HCT116 (cell line): ENCODE data around the gene HMGXB4. TPM values are rescaled to one million over a fixed set of nuclear protein-coding genes. Genes with fewer than 3 reads are reported as not detected.
A peak's percentile ranks its signal among the peaks of the same experiment; 100 is the strongest.

Experiments
- ATAC-seq: fragments of 200-7000 bp; cut with Tn5 transposase; 2 replicates; pipeline ENCODE4 v1.9.1; 2020; ENCODE audit warnings: mild to moderate bottlenecking, moderate library complexity
- BruUV-seq: library from RNA; stranded (reverse); fragments of 400-500 nt; replicated peaks from 2 replicates; lab custom pipeline; 2021; lab: Mats Ljungman, UMichigan
- CTCF ChIA-PET: fragments of 300-600 bp; sonication (Branson Sonifier 250); formaldehyde crosslinking; loops from one replicate; lab custom pipeline; 2021; ENCODE audit warnings: antibody characterized with exemption; lab: Charles Lee
- POLR2A ChIA-PET: fragments of 300-600, 350-600 bp; sonication (Branson Sonifier 250); formaldehyde crosslinking; loops from one replicate; lab custom pipeline; 2021; ENCODE audit warnings: antibody characterized with exemption; lab: Charles Lee
- RAD21 ChIA-PET, 2 experiments: fragments of 300-600 bp; sonication (Branson Sonifier 250); formaldehyde crosslinking; loops; one replicate each; lab custom pipeline; 2023; ENCODE audit warnings: low total read pairs in 2 of 2; ENCODE audit not compliant: uncharacterized antibody in 2 of 2, unreplicated experiment in 2 of 2, low non-redundant PET in 1 of 2; lab: Charles Lee
- DNase-seq: peaks from one replicate; pipeline ENCODE4 v3.0.0-alpha.2; 2010; ENCODE audit warnings: low read depth, low spot score
- H2AFZ ChIP-seq: fragments of 200-600 bp; shearing (Covaris generic), sonication (generic); 2 replicates; pipeline ENCODE4 v1.6.1; 2017; ENCODE audit warnings: low read depth, mixed run types, mixed read lengths, antibody characterized with exemption, low read length; ENCODE audit not compliant: poor library complexity, severe bottlenecking
- H3K27ac ChIP-seq: 2 replicates; pipeline ENCODE4 v1.5.1; 2012; ENCODE audit warnings: low read depth, low read length
- H3K27me3 ChIP-seq: fragments of 200-600 bp; sonication (generic); 2 replicates; pipeline ENCODE4 v1.6.1; 2016; ENCODE audit warnings: mixed run types, low read length, mixed read lengths; ENCODE audit not compliant: insufficient read depth
- H3K36me3 ChIP-seq, 2 experiments: fragments of 200-500 bp in 1 of 2; fragments of 200-600 bp in 1 of 2; sonication (Bioruptor generic) in 1 of 2; sonication (generic) in 1 of 2; 2 replicates each; pipeline versions ENCODE4 v1.5.1 to v1.6.1; 2014 to 2016; ENCODE audit warnings: low read length in 2 of 2, inconsistent platforms in 1 of 2, mixed read lengths in 1 of 2, mixed run types in 1 of 2; ENCODE audit not compliant: insufficient read depth in 2 of 2, control insufficient read depth in 1 of 2
- H3K4me1 ChIP-seq, 2 experiments: fragments of 200-600 bp in 1 of 2; sonication (generic) in 1 of 2; 2 replicates each; pipeline versions ENCODE4 v1.5.1 to v1.6.1; 2012 to 2017; ENCODE audit warnings: low read length in 2 of 2, inconsistent platforms in 1 of 2, mild to moderate bottlenecking in 1 of 2, mixed read lengths in 1 of 2, mixed run types in 1 of 2, moderate library complexity in 1 of 2; ENCODE audit not compliant: insufficient read depth in 2 of 2, control insufficient read depth in 1 of 2
- H3K4me2 ChIP-seq: fragments of 200-600 bp; sonication (generic); 2 replicates; pipeline ENCODE4 v1.6.1; 2017; ENCODE audit warnings: mixed run types, low read length, mixed read lengths
- H3K4me3 ChIP-seq, 2 experiments: fragments of 200-600 bp in 1 of 2; sonication (generic) in 1 of 2; replicated peaks in 1 of 2; 2 replicates each; pipeline ENCODE4 v1.5.1; 2011 to 2016; ENCODE audit warnings: low read length in 2 of 2, control low read depth in 1 of 2, low read depth in 1 of 2, mild to moderate bottlenecking in 1 of 2, mixed read lengths in 1 of 2, mixed run types in 1 of 2
- H3K79me2 ChIP-seq: fragments of 200-600 bp; sonication (generic); 2 replicates; pipeline ENCODE4 v1.6.1; 2017; ENCODE audit warnings: mild to moderate bottlenecking, mixed run types, low read length, moderate library complexity, mixed read lengths; ENCODE audit not compliant: insufficient read depth
- H3K9ac ChIP-seq: fragments of 200-600 bp; sonication (generic); 2 replicates; pipeline ENCODE4 v1.6.1; 2016; ENCODE audit warnings: low read length, mixed read lengths
- H3K9me2 ChIP-seq: fragments of 200-600 bp; sonication (generic), shearing (Covaris generic); 2 replicates; pipeline ENCODE4 v1.6.1; 2017; ENCODE audit warnings: mixed run types, mild to moderate bottlenecking, moderate library complexity; ENCODE audit not compliant: insufficient read depth
- H3K9me3 ChIP-seq, 2 experiments: fragments of 200-500 bp in 1 of 2; fragments of 200-600 bp in 1 of 2; sonication (Bioruptor generic) in 1 of 2; sonication (generic) in 1 of 2; 2 replicates each; pipeline ENCODE4 v1.6.1; 2014 to 2017; ENCODE audit warnings: low read length in 2 of 2, mixed read lengths in 2 of 2, inconsistent platforms in 1 of 2, low read depth in 1 of 2, mild to moderate bottlenecking in 1 of 2, mixed run types in 1 of 2, moderate library complexity in 1 of 2; ENCODE audit not compliant: control insufficient read depth in 1 of 2, insufficient read depth in 1 of 2
- H4K20me1 ChIP-seq: fragments of 200-600 bp; sonication (generic), shearing (Covaris generic); 2 replicates; pipeline ENCODE4 v1.6.1; 2017; ENCODE audit warnings: mixed run types, mild to moderate bottlenecking, moderate library complexity; ENCODE audit not compliant: insufficient read depth
- CBX3 ChIP-seq: IDR thresholded peaks from 2 replicates; pipeline ENCODE4 v1.6.1; 2012; ENCODE audit warnings: low read depth
- CEBPB ChIP-seq: IDR thresholded peaks from 2 replicates; pipeline ENCODE4 v1.6.1; 2012; ENCODE audit warnings: low read depth
- EGR1 ChIP-seq: IDR thresholded peaks from 2 replicates; pipeline ENCODE4 v1.6.1; 2012; ENCODE audit warnings: low read depth
- EZH2 ChIP-seq: fragments of 200-600 bp; sonication (generic); IDR thresholded peaks from 2 replicates; pipeline ENCODE4 v1.6.1; 2017; ENCODE audit warnings: antibody characterized with exemption, mixed run types
- FOSL1 ChIP-seq: IDR thresholded peaks from 2 replicates; pipeline ENCODE4 v1.6.1; 2012; ENCODE audit warnings: low read depth
- POLR2A ChIP-seq: IDR thresholded peaks from 2 replicates; pipeline ENCODE4 v1.7.0; 2011; ENCODE audit warnings: borderline replicate concordance; ENCODE audit not compliant: insufficient read depth, insufficient read length; ENCODE audit errors: extremely low read depth
- POLR2AphosphoS5 ChIP-seq: IDR thresholded peaks from 2 replicates; pipeline ENCODE4 v1.6.1; 2011; ENCODE audit warnings: mild to moderate bottlenecking, low read depth, low read length, moderate library complexity
- RAD21 ChIP-seq: IDR thresholded peaks from 2 replicates; pipeline ENCODE4 v1.6.1; 2012; ENCODE audit warnings: low read depth, mild to moderate bottlenecking
- SP1 ChIP-seq: IDR thresholded peaks from 2 replicates; pipeline ENCODE4 v1.6.1; 2012; ENCODE audit warnings: low read depth
- SRF ChIP-seq: IDR thresholded peaks from 2 replicates; pipeline ENCODE4 v1.6.1; 2012; ENCODE audit warnings: low read depth
- YY1 ChIP-seq: IDR thresholded peaks from 2 replicates; pipeline ENCODE4 v1.6.1; 2011; ENCODE audit warnings: low read length, low read depth, moderate library complexity, mild to moderate bottlenecking; ENCODE audit not compliant: insufficient replicate concordance; ENCODE audit errors: extremely low read depth
- ZFX ChIP-seq: fragments of 450-650 bp; IDR thresholded peaks from 2 replicates; pipeline ENCODE4 v1.6.1; 2017
- ZNF274 ChIP-seq: fragments of 200-500 bp; sonication (Bioruptor generic); IDR thresholded peaks from 2 replicates; pipeline ENCODE4 v1.6.1; 2014; ENCODE audit warnings: mild to moderate bottlenecking, low read depth, low read length, inconsistent platforms
- intact Hi-C: fragments of 100-400 bp; cut with micrococcal nuclease; formaldehyde crosslinking; loops from 2 replicates; pipeline ENCODE4 v1.10.0; 2022
- total RNA-seq: library from RNA; stranded (reverse); gene quantifications from one replicate; pipeline ENCODE4 v1.2.1, GENCODE V29; 2021; ENCODE audit not compliant: unreplicated experiment
- TF ChIP-seq, protein P1 (sequence below): IDR thresholded peaks from 2 replicates; pipeline ENCODE4 v1.6.1; 2011; ENCODE audit warnings: mild to moderate bottlenecking, low read length, moderate library complexity; ENCODE audit not compliant: insufficient replicate concordance; ENCODE audit errors: extremely low read depth
- TF ChIP-seq, protein P2 (sequence below): IDR thresholded peaks from 2 replicates; pipeline ENCODE4 v1.6.1; 2012; ENCODE audit warnings: low read depth

HMGXB4 gene
- total RNA-seq, 1 experiment from 2014 or later: 36.7 TPM

DNA sequence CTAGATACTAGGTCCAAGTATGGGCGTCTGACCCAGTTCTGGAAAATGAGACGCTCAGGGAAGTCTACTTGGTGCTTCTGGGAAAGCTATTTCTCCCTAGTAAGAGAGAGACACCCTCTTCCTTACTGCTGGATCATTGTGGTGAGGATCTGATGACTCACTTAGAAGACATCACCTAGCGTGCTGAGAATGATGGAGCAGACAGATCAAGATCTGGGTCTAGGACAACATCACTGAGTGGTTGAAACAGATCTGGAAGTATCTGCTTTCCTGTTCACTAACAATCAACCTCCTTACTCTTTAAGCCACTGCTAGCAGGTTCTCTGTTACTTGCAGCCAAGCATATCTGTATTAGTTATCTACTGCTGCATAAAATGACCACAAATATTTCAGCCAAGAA is 38.3 kb upstream of the HMGXB4 start:
- ChIA-PET CTCF (interaction anchor here (2.5 kb wide), 1 partner anchor 12 kb away, joined by 15 read pairs; no protein-coding TSS in a partner anchor), POLR2A (no interaction called here), RAD21 (no interaction called here)
- no peaks in the 10 kb centered on the region for H4K20me1 ChIP-seq
- H3K9me2 ChIP-seq: no peaks in the 10 kb centered on the region
- ATAC-seq (peak; percentile 80), DNase-seq (peak; percentile 3)
- H3K36me3 ChIP-seq: peaks cover 0 to 8% of the 10 kb centered on the region in 2 experiments; a peak in 1 of 4 replicates
- no peaks in the 10 kb centered on the region for H3K9me3 ChIP-seq
- H3K9ac ChIP-seq: no peak overlapping the region
- H3K4me2 ChIP-seq: peak overlapping the region; percentile 45
- no peak overlapping the region for H3K4me3 ChIP-seq
- peaks cover 14% of the 10 kb centered on the region for H3K79me2 ChIP-seq
- intact Hi-C loops: no loop called here
- H3K4me1 ChIP-seq: peaks cover 6 to 28% of the 10 kb centered on the region in 2 experiments; a peak in 3 of 4 replicates
- no peak overlapping the region for H3K27ac ChIP-seq
- no TSS peak for BruUV-seq
- no peaks in the 10 kb centered on the region for H3K27me3 ChIP-seq
- TF ChIP-seq FOSL1: no peak
- TF ChIP-seq, protein P1, sequence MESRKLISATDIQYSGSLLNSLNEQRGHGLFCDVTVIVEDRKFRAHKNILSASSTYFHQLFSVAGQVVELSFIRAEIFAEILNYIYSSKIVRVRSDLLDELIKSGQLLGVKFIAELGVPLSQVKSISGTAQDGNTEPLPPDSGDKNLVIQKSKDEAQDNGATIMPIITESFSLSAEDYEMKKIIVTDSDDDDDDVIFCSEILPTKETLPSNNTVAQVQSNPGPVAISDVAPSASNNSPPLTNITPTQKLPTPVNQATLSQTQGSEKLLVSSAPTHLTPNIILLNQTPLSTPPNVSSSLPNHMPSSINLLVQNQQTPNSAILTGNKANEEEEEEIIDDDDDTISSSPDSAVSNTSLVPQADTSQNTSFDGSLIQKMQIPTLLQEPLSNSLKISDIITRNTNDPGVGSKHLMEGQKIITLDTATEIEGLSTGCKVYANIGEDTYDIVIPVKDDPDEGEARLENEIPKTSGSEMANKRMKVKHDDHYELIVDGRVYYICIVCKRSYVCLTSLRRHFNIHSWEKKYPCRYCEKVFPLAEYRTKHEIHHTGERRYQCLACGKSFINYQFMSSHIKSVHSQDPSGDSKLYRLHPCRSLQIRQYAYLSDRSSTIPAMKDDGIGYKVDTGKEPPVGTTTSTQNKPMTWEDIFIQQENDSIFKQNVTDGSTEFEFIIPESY: no peak
- no peak for TF ChIP-seq EGR1
- TF ChIP-seq YY1: no peak
- no peak for TF ChIP-seq ZFX
- no peak overlapping the region for H2AFZ ChIP-seq

DNA sequence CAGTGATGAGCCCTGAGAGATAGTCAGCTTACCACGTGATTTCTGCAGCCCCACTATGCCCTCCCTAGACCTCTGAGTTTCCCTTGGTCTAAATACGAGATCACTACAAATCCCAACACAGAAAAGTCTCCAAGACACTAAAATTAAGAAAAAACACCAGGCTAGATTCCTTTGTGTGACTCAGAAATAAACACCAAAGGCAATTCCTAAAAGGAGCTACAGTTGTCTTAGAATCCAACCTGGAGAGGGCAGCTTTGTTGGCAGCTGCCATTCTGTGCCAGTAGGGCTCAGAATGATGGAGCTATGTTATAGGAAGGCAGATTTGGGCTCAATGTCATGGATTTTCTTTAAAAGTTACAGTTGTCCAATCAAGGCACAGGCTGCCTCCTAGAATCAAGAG is 37.1 kb upstream of the HMGXB4 start:
- H3K4me3 ChIP-seq: no peak overlapping the region
- H3K79me2 ChIP-seq: peaks cover 14% of the 10 kb centered on the region
- H3K4me2 ChIP-seq: no peak overlapping the region
- no peak for DNase-seq
- no TSS peak for BruUV-seq
- H3K4me1 ChIP-seq: peaks cover 6 to 28% of the 10 kb centered on the region in 2 experiments; a peak in 3 of 4 replicates
- no peak overlapping the region for H3K27ac ChIP-seq
- H3K9me3 ChIP-seq: no peaks in the 10 kb centered on the region
- H3K27me3 ChIP-seq: no peaks in the 10 kb centered on the region
- no peaks in the 10 kb centered on the region for H4K20me1 ChIP-seq
- H2AFZ ChIP-seq: no peak overlapping the region
- POLR2A ChIA-PET: interaction anchor here (1.1 kb wide), 1 partner anchor 9 kb away, joined by 3 read pairs; no protein-coding TSS in a partner anchor
- no peak for ATAC-seq
- no peak for TF ChIP-seq ZNF274
- TF ChIP-seq SRF: no peak
- no peak for TF ChIP-seq SP1
- TF ChIP-seq POLR2A: no peak
- no peak for TF ChIP-seq EZH2
- TF ChIP-seq, protein P2, sequence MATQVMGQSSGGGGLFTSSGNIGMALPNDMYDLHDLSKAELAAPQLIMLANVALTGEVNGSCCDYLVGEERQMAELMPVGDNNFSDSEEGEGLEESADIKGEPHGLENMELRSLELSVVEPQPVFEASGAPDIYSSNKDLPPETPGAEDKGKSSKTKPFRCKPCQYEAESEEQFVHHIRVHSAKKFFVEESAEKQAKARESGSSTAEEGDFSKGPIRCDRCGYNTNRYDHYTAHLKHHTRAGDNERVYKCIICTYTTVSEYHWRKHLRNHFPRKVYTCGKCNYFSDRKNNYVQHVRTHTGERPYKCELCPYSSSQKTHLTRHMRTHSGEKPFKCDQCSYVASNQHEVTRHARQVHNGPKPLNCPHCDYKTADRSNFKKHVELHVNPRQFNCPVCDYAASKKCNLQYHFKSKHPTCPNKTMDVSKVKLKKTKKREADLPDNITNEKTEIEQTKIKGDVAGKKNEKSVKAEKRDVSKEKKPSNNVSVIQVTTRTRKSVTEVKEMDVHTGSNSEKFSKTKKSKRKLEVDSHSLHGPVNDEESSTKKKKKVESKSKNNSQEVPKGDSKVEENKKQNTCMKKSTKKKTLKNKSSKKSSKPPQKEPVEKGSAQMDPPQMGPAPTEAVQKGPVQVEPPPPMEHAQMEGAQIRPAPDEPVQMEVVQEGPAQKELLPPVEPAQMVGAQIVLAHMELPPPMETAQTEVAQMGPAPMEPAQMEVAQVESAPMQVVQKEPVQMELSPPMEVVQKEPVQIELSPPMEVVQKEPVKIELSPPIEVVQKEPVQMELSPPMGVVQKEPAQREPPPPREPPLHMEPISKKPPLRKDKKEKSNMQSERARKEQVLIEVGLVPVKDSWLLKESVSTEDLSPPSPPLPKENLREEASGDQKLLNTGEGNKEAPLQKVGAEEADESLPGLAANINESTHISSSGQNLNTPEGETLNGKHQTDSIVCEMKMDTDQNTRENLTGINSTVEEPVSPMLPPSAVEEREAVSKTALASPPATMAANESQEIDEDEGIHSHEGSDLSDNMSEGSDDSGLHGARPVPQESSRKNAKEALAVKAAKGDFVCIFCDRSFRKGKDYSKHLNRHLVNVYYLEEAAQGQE: no peak
- no peak for TF ChIP-seq FOSL1
- TF ChIP-seq POLR2AphosphoS5: no peak
- TF ChIP-seq CBX3: no peak
- no peak for TF ChIP-seq RAD21
- TF ChIP-seq EGR1: no peak
- no peak for TF ChIP-seq CEBPB
- H3K9me2 ChIP-seq: no peaks in the 10 kb centered on the region
- intact Hi-C loops: no loop called here
- peaks cover 0 to 8% of the 10 kb centered on the region in 2 experiments; a peak in 1 of 4 replicates for H3K36me3 ChIP-seq
- RAD21 ChIA-PET: no interaction called here
- no peak overlapping the region for H3K9ac ChIP-seq
- CTCF ChIA-PET: interaction anchor here (2.5 kb wide), 1 partner anchor 11 kb away, joined by 15 read pairs; no protein-coding TSS in a partner anchor
